ENCODE data around the gene CNIH3.

Gene CNIH3

DNA sequence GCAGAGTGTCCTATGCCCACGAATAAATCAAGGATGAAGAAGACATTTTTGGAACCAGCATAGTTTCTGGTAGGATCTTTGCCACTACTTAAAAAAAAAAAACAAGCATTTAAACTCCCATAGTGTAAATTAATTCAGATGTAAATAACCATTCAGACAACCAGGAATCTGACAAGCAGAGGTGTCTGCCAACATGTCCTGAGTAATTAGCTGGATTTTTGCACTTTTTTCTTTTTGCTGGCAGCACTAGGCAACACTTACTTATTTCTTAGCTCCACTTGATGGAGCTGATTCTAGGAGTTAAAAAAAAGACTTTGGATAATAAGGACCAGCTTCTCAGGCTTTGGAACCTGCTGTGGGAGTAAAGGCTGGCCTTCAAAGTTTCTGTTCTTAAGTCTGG, 27.6 kb upstream of the CNIH3 start:
- Histone ChIP-seq H3K27me3 (ENCODE audit: insufficient read depth, low read length) (no peaks in the 10 kb centered on the region), H3K9ac (ENCODE audit: low read length) (no peak overlapping the region), H3F3A (ENCODE audit: insufficient read depth, low read length) (no peaks in the 10 kb centered on the region), H2AFZ (ENCODE audit: low read length) (no peak overlapping the region), H3K9me2 (ENCODE audit: low read depth, low read length) (no peaks in the 10 kb centered on the region), H3K9me3 (ENCODE audit: low read length) (0 out of 2 replicates have a peak, but pooled peaks cover 3% of the 10 kb centered on the region), H3K4me3 (ENCODE audit: low read depth, low read length, poor library complexity, severe bottlenecking) (no peak overlapping the region), H3K4me1 (ENCODE audit: insufficient read depth, low read length, severe bottlenecking) (no peaks in the 10 kb centered on the region), H3K27ac (ENCODE audit: low read depth, low read length, poor library complexity, severe bottlenecking) (no peak overlapping the region), H3K4me2 (ENCODE audit: low read length) (no peak overlapping the region), H3K79me2 (ENCODE audit: insufficient read depth, low read length) (no peaks in the 10 kb centered on the region), H4K20me1 (ENCODE audit: insufficient read depth, low read length) (no peaks in the 10 kb centered on the region), H3K36me3 (ENCODE audit: insufficient read depth, low read length) (no peaks in the 10 kb centered on the region)
- TF ChIP-seq EZH2 (IDR thresholded peaks at IDR 0.05; ENCODE audit: borderline replicate concordance, low read length) = no peak
- TF ChIP-seq, protein P1, sequence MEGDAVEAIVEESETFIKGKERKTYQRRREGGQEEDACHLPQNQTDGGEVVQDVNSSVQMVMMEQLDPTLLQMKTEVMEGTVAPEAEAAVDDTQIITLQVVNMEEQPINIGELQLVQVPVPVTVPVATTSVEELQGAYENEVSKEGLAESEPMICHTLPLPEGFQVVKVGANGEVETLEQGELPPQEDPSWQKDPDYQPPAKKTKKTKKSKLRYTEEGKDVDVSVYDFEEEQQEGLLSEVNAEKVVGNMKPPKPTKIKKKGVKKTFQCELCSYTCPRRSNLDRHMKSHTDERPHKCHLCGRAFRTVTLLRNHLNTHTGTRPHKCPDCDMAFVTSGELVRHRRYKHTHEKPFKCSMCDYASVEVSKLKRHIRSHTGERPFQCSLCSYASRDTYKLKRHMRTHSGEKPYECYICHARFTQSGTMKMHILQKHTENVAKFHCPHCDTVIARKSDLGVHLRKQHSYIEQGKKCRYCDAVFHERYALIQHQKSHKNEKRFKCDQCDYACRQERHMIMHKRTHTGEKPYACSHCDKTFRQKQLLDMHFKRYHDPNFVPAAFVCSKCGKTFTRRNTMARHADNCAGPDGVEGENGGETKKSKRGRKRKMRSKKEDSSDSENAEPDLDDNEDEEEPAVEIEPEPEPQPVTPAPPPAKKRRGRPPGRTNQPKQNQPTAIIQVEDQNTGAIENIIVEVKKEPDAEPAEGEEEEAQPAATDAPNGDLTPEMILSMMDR (IDR thresholded peaks at IDR 0.05; ENCODE audit: low read length) = no peak

DNA sequence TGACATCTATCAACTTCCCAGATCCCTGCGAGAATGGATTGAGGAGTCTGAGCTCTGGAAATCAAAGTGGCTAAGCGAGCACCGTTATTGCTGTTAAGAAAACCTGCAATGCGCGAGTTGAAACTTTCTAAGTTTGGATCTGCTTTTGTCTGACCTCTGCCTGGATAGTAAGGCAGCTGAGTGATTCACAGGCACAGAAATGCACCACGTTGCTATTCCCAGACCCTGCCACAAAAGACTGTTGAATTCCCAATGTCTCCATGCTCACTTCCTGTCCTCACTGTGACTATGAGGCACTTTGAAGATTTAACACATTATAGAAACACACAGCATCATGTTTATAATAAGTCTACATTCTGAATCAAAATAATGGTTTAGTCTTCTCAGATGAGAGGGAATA, 27.1 kb upstream of the CNIH3 start:
- Histone ChIP-seq H3K79me2 (ENCODE audit: insufficient read depth, low read length) (no peaks in the 10 kb centered on the region), H3K4me2 (ENCODE audit: low read length) (no peak overlapping the region), H3K27me3 (ENCODE audit: insufficient read depth, low read length) (no peaks in the 10 kb centered on the region), H3K9me2 (ENCODE audit: low read depth, low read length) (no peaks in the 10 kb centered on the region), H3K27ac (ENCODE audit: low read depth, low read length, poor library complexity, severe bottlenecking) (no peak overlapping the region), H3F3A (ENCODE audit: insufficient read depth, low read length) (no peaks in the 10 kb centered on the region), H3K4me1 (ENCODE audit: insufficient read depth, low read length, severe bottlenecking) (no peaks in the 10 kb centered on the region), H3K36me3 (ENCODE audit: insufficient read depth, low read length) (no peaks in the 10 kb centered on the region), H3K9me3 (ENCODE audit: low read length) (no peaks in the 10 kb centered on the region), H3K9ac (ENCODE audit: low read length) (no peak overlapping the region), H3K4me3 (ENCODE audit: low read depth, low read length, poor library complexity, severe bottlenecking) (no peak overlapping the region), H2AFZ (ENCODE audit: low read length) (no peak overlapping the region), H4K20me1 (ENCODE audit: insufficient read depth, low read length) (no peaks in the 10 kb centered on the region)
- TF ChIP-seq EZH2 (IDR thresholded peaks at IDR 0.05; ENCODE audit: borderline replicate concordance, low read length) = no peak
- TF ChIP-seq, protein P1 (IDR thresholded peaks at IDR 0.05; ENCODE audit: low read length) = no peak

DNA sequence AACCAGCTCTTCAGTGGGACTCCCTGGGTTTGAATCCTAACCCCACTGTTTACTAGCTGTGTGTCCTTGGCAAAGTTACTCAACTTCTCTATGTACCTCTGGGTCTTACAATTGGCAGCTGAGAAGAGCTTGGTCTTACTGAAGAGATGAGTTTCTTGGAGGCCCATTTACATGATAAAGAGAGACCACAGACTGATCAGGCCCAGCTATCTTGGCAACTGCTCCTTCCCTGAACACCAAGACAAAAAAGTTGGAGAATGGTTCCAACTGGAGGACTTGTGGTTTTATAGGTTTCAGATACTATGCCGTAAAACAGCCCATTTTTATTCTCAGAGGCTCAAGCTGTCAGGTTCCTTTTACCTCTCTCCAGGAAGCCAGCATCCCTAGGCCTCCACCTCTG, 24.8 kb upstream of the CNIH3 start:
- Histone ChIP-seq H4K20me1 (ENCODE audit: insufficient read depth, low read length) (no peaks in the 10 kb centered on the region), H3F3A (ENCODE audit: insufficient read depth, low read length) (no peaks in the 10 kb centered on the region), H3K9me3 (ENCODE audit: low read length) (no peaks in the 10 kb centered on the region), H3K4me2 (ENCODE audit: low read length) (no peak overlapping the region), H3K27me3 (ENCODE audit: insufficient read depth, low read length) (no peaks in the 10 kb centered on the region), H3K9me2 (ENCODE audit: low read depth, low read length) (no peaks in the 10 kb centered on the region), H3K79me2 (ENCODE audit: insufficient read depth, low read length) (no peaks in the 10 kb centered on the region), H2AFZ (ENCODE audit: low read length) (no peak overlapping the region), H3K27ac (ENCODE audit: low read depth, low read length, poor library complexity, severe bottlenecking) (no peak overlapping the region), H3K4me3 (ENCODE audit: low read depth, low read length, poor library complexity, severe bottlenecking) (no peak overlapping the region), H3K9ac (ENCODE audit: low read length) (no peak overlapping the region), H3K4me1 (ENCODE audit: insufficient read depth, low read length, severe bottlenecking) (no peaks in the 10 kb centered on the region), H3K36me3 (ENCODE audit: insufficient read depth, low read length) (no peaks in the 10 kb centered on the region)
- TF ChIP-seq, protein P1 (IDR thresholded peaks at IDR 0.05; ENCODE audit: low read length) = no peak
- no peak for TF ChIP-seq EZH2 (IDR thresholded peaks at IDR 0.05; ENCODE audit: borderline replicate concordance, low read length)

All from OCI-LY1 (cell line).